NCI-H2029 (cell line): Measurements from ENCODE around the gene TRIM4.
"Not testable (repeated sequence)": the region's sequence is repeated elsewhere in the genome, so short reads cannot be mapped to it uniquely, and the experiment has no call there.

Experiments
- DNase-seq: peaks from one replicate; lab custom pipeline; 2025; lab: John Stamatoyannopoulos, UW

Gene TRIM4

GRCh38 chr7:99918959-99919813, at the start of gene TRIM4:
Gene TRIM4, minus strand, starts transcription at chr7:99919530. Its CDS starts 129 bp downstream, at chr7:99919401.
- peak; percentile 73 for DNase-seq

- no peak for DNase-seq
Measured at GRCh38 chr7:99958564-99959227, 39.4 kb upstream of the TRIM4 start.

- DNase-seq: peak; percentile 64
Measured at GRCh38 chr7:99955247-99955646, 35.9 kb upstream of the TRIM4 start.

GRCh38 chr7:99954643-99955042, 35.3 kb upstream of the TRIM4 start:
- not testable (repeated sequence) for DNase-seq

- peak; percentile 18 for DNase-seq
Measured at GRCh38 chr7:99953649-99954048, 34.3 kb upstream of the TRIM4 start.

GRCh38 chr7:99952649-99953048, 33.3 kb upstream of the TRIM4 start:
- not testable (repeated sequence) for DNase-seq

- DNase-seq: not testable (repeated sequence)
Measured at GRCh38 chr7:99950819-99951218, 31.5 kb upstream of the TRIM4 start.

- DNase-seq: no peak
Measured at GRCh38 chr7:99949645-99950228, 30.4 kb upstream of the TRIM4 start.

- no peak for DNase-seq
Measured at GRCh38 chr7:99947608-99948007, 28.3 kb upstream of the TRIM4 start.

GRCh38 chr7:99944497-99945070, 25.3 kb upstream of the TRIM4 start:
- no peak for DNase-seq

GRCh38 chr7:99943641-99944496, 24.5 kb upstream of the TRIM4 start:
- DNase-seq: peak; percentile 61

- no peak for DNase-seq
Measured at GRCh38 chr7:99938296-99938695, 19.0 kb upstream of the TRIM4 start.

- not testable (repeated sequence) for DNase-seq
Measured at GRCh38 chr7:99935009-99935408, 15.7 kb upstream of the TRIM4 start.

GRCh38 chr7:99930376-99930775, 11.0 kb upstream of the TRIM4 start:
- no peak for DNase-seq

- DNase-seq: no peak
Measured at GRCh38 chr7:99929730-99930053, 10.4 kb upstream of the TRIM4 start.

- peak; percentile 53 for DNase-seq
Measured at GRCh38 chr7:99928994-99929729, 9.8 kb upstream of the TRIM4 start, which contains the start of gene GJC3. Gene GJC3, minus strand, starts transcription at chr7:99929620. Its CDS starts 0 bp downstream, at chr7:99929620.

- DNase-seq: no peak
Measured at GRCh38 chr7:99928188-99928587, 8.9 kb upstream of the TRIM4 start.

GRCh38 chr7:99927536-99927935, 8.2 kb upstream of the TRIM4 start:
- no peak for DNase-seq

GRCh38 chr7:99926321-99926720, 7.0 kb upstream of the TRIM4 start:
- DNase-seq: no peak

GRCh38 chr7:99923200-99923599, 3.9 kb upstream of the TRIM4 start:
- DNase-seq: no peak

- DNase-seq: no peak
Measured at GRCh38 chr7:99920149-99920548, 819 bp upstream of the TRIM4 start.
